HEK293 (cell line): Measurements from ENCODE around the gene PRR33.

ENCODE experiments used
- CTCF ChIA-PET: fragments of 350-600 bp; formaldehyde crosslinking; extraction: SDS; loops from one replicate; lab custom pipeline; 2021; ENCODE audit warnings: antibody characterized with exemption; lab: Yijun Ruan, JAX
- POLR2A ChIA-PET: fragments of 300-600 bp; formaldehyde crosslinking; extraction: SDS; loops from one replicate; lab custom pipeline; 2020; ENCODE audit warnings: antibody characterized with exemption, inconsistent platforms; lab: Yijun Ruan, JAX
- H3K27ac ChIP-seq: fragments of 200-500 bp; sonication (Bioruptor generic); 2 replicates; pipeline ENCODE4 v1.5.1; 2014; ENCODE audit warnings: low read depth, low read length, control low read depth, inconsistent platforms; ENCODE audit errors: extremely low read depth
- H3K36me3 ChIP-seq, 2 experiments: fragments of 200-500 bp in 1 of 2; sonication (Bioruptor generic) in 1 of 2; 1 replicate in 1 of 2; 2 replicates in 1 of 2; pipeline ENCODE4 v1.5.1; 2014 to 2017; ENCODE audit warnings: inconsistent platforms in 2 of 2, low read length in 2 of 2; ENCODE audit not compliant: control insufficient read depth in 2 of 2, insufficient read depth in 1 of 2
- H3K4me1 ChIP-seq: fragments of 200-500 bp; sonication (Bioruptor generic); 2 replicates; pipeline ENCODE4 v1.5.1; 2014; ENCODE audit warnings: mild to moderate bottlenecking, low read length, inconsistent platforms; ENCODE audit not compliant: control insufficient read depth, insufficient read depth
- H3K4me3 ChIP-seq: 2 replicates; pipeline ENCODE4 v1.5.1; 2011; ENCODE audit warnings: low read depth, mild to moderate bottlenecking, control low read depth, low read length, moderate library complexity
- H3K9me3 ChIP-seq: fragments of 200-500 bp; sonication (Bioruptor generic); 2 replicates; pipeline ENCODE4 v1.5.1; 2014; ENCODE audit warnings: low read depth, low read length, inconsistent platforms; ENCODE audit not compliant: control insufficient read depth, insufficient read depth
- KLF8 ChIP-seq: fragments of 450-650 bp; formaldehyde crosslinking; IDR thresholded peaks from 2 replicates; pipeline ENCODE4 v1.5.1; 2016; ENCODE audit warnings: missing biosample characterization, missing genetic modification characterization
- SALL2 ChIP-seq: fragments of 450-650 bp; formaldehyde crosslinking; IDR thresholded peaks from 2 replicates; pipeline ENCODE4 v1.5.0; 2017; ENCODE audit warnings: missing biosample characterization, mild to moderate bottlenecking, missing genetic modification characterization, borderline replicate concordance
- ZBTB48 ChIP-seq: fragments of 450-650 bp; formaldehyde crosslinking; IDR thresholded peaks from 2 replicates; pipeline ENCODE4 v1.5.1; 2016; ENCODE audit warnings: missing biosample characterization, missing genetic modification characterization
- ZNF23 ChIP-seq: fragments of 450-650 bp; formaldehyde crosslinking; IDR thresholded peaks from 2 replicates; pipeline ENCODE4 v1.5.1; 2016; ENCODE audit warnings: missing biosample characterization, missing genetic modification characterization, borderline replicate concordance
- ZNF529 ChIP-seq: fragments of 450-650 bp; formaldehyde crosslinking; IDR thresholded peaks from 2 replicates; pipeline ENCODE4 v1.5.1; 2017; ENCODE audit warnings: missing genetic modification characterization, missing biosample characterization; ENCODE audit not compliant: insufficient replicate concordance
- ZNF596 ChIP-seq: fragments of 450-650 bp; IDR thresholded peaks from 2 replicates; pipeline ENCODE4 v1.5.0; 2018; ENCODE audit warnings: missing biosample characterization, mild to moderate bottlenecking, missing genetic modification characterization, moderate library complexity
- ZNF830 ChIP-seq: fragments of 450-650 bp; IDR thresholded peaks from 2 replicates; pipeline ENCODE4 v1.5.0; 2018; ENCODE audit warnings: missing biosample characterization, missing genetic modification characterization, low read depth, mild to moderate bottlenecking, moderate library complexity
- TF ChIP-seq, protein P1 (sequence below): IDR thresholded peaks from 2 replicates; pipeline ENCODE4 v1.6.1; 2011; ENCODE audit warnings: mild to moderate bottlenecking, low read depth, low read length, borderline replicate concordance
- TF ChIP-seq, protein P2 (sequence below): fragments of 450-650 bp; formaldehyde crosslinking; conservative IDR thresholded peaks from 2 replicates; pipeline ENCODE4 v1.5.1; 2016; ENCODE audit warnings: low read depth, missing biosample characterization, missing genetic modification characterization
- TF ChIP-seq, protein P3 (sequence below): fragments of 450-650 bp; formaldehyde crosslinking; IDR thresholded peaks from 2 replicates; pipeline ENCODE4 v1.5.0; 2017; ENCODE audit warnings: missing biosample characterization, missing genetic modification characterization, borderline replicate concordance
- TF ChIP-seq, protein P4 (sequence below): fragments of 450-650 bp; IDR thresholded peaks from 2 replicates; pipeline ENCODE4 v1.5.1; 2018; ENCODE audit warnings: missing biosample characterization, mild to moderate bottlenecking, missing genetic modification characterization
- TF ChIP-seq, protein P5 (sequence below): fragments of 450-650 bp; formaldehyde crosslinking; IDR thresholded peaks from 2 replicates; pipeline ENCODE4 v1.5.1; 2017; ENCODE audit warnings: missing biosample characterization, missing genetic modification characterization
- TF ChIP-seq, protein P6 (sequence below): fragments of 450-650 bp; formaldehyde crosslinking; IDR thresholded peaks from 2 replicates; pipeline ENCODE4 v1.5.1; 2016; ENCODE audit warnings: missing biosample characterization, missing genetic modification characterization
- TF ChIP-seq, protein P7 (sequence below): fragments of 450-650 bp; formaldehyde crosslinking; IDR thresholded peaks from 2 replicates; pipeline ENCODE4 v1.5.1; 2016; ENCODE audit warnings: missing biosample characterization, missing genetic modification characterization, low read depth
- TF ChIP-seq, protein P8 (sequence below): fragments of 450-650 bp; formaldehyde crosslinking; IDR thresholded peaks from 2 replicates; pipeline ENCODE4 v1.5.1; 2016; ENCODE audit warnings: missing biosample characterization, missing genetic modification characterization

The PRR33 gene

DNA sequence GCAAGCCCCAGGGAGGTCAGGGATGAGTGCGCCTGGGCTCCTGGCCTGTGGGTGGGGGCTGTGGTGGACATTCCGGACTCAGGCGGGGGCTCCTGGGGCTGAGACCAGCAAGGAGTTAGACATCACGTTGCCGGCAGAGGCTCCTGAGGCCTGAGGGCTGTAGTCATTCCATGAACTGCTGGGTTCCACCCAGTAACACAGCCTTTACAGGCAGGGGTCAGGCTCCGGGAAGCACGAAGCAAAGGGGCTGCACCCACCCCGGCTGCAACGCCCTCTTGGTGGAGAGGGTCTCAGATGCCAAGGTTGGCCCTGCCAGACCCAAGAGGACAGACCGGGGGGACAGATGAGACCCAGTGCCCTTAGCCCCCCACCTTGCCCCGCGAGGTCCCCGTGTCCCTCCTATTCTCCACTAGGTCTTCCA lies 36.8 kb upstream of the PRR33 start:
- ChIA-PET CTCF (no interaction called here), POLR2A (no interaction called here)
- H3K4me1 ChIP-seq: no peaks in the 10 kb centered on the region
- H3K9me3 ChIP-seq: no peaks in the 10 kb centered on the region
- TF ChIP-seq, protein P1, sequence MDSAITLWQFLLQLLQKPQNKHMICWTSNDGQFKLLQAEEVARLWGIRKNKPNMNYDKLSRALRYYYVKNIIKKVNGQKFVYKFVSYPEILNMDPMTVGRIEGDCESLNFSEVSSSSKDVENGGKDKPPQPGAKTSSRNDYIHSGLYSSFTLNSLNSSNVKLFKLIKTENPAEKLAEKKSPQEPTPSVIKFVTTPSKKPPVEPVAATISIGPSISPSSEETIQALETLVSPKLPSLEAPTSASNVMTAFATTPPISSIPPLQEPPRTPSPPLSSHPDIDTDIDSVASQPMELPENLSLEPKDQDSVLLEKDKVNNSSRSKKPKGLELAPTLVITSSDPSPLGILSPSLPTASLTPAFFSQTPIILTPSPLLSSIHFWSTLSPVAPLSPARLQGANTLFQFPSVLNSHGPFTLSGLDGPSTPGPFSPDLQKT: no peak
- TF ChIP-seq ZNF23 (tag by site-specific recombination) (no peak), ZNF596 (tag by site-specific recombination) (no peak), ZNF529 (no peak), ZNF830 (tag by site-specific recombination) (no peak), SALL2 (tag by site-specific recombination) (no peak), KLF8 (tag by site-specific recombination) (no peak), ZBTB48 (tag by site-specific recombination) (no peak)
- TF ChIP-seq, protein P2, sequence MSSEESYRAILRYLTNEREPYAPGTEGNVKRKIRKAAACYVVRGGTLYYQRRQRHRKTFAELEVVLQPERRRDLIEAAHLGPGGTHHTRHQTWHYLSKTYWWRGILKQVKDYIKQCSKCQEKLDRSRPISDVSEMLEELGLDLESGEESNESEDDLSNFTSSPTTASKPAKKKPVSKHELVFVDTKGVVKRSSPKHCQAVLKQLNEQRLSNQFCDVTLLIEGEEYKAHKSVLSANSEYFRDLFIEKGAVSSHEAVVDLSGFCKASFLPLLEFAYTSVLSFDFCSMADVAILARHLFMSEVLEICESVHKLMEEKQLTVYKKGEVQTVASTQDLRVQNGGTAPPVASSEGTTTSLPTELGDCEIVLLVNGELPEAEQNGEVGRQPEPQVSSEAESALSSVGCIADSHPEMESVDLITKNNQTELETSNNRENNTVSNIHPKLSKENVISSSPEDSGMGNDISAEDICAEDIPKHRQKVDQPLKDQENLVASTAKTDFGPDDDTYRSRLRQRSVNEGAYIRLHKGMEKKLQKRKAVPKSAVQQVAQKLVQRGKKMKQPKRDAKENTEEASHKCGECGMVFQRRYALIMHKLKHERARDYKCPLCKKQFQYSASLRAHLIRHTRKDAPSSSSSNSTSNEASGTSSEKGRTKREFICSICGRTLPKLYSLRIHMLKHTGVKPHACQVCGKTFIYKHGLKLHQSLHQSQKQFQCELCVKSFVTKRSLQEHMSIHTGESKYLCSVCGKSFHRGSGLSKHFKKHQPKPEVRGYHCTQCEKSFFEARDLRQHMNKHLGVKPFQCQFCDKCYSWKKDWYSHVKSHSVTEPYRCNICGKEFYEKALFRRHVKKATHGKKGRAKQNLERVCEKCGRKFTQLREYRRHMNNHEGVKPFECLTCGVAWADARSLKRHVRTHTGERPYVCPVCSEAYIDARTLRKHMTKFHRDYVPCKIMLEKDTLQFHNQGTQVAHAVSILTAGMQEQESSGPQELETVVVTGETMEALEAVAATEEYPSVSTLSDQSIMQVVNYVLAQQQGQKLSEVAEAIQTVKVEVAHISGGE (tag by site-specific recombination): no peak
- TF ChIP-seq, protein P3, sequence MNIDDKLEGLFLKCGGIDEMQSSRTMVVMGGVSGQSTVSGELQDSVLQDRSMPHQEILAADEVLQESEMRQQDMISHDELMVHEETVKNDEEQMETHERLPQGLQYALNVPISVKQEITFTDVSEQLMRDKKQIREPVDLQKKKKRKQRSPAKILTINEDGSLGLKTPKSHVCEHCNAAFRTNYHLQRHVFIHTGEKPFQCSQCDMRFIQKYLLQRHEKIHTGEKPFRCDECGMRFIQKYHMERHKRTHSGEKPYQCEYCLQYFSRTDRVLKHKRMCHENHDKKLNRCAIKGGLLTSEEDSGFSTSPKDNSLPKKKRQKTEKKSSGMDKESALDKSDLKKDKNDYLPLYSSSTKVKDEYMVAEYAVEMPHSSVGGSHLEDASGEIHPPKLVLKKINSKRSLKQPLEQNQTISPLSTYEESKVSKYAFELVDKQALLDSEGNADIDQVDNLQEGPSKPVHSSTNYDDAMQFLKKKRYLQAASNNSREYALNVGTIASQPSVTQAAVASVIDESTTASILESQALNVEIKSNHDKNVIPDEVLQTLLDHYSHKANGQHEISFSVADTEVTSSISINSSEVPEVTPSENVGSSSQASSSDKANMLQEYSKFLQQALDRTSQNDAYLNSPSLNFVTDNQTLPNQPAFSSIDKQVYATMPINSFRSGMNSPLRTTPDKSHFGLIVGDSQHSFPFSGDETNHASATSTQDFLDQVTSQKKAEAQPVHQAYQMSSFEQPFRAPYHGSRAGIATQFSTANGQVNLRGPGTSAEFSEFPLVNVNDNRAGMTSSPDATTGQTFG (tag by site-specific recombination): no peak
- TF ChIP-seq, protein P4, sequence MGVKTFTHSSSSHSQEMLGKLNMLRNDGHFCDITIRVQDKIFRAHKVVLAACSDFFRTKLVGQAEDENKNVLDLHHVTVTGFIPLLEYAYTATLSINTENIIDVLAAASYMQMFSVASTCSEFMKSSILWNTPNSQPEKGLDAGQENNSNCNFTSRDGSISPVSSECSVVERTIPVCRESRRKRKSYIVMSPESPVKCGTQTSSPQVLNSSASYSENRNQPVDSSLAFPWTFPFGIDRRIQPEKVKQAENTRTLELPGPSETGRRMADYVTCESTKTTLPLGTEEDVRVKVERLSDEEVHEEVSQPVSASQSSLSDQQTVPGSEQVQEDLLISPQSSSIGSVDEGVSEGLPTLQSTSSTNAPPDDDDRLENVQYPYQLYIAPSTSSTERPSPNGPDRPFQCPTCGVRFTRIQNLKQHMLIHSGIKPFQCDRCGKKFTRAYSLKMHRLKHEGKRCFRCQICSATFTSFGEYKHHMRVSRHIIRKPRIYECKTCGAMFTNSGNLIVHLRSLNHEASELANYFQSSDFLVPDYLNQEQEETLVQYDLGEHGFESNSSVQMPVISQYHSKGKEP: no peak
- TF ChIP-seq, protein P5, sequence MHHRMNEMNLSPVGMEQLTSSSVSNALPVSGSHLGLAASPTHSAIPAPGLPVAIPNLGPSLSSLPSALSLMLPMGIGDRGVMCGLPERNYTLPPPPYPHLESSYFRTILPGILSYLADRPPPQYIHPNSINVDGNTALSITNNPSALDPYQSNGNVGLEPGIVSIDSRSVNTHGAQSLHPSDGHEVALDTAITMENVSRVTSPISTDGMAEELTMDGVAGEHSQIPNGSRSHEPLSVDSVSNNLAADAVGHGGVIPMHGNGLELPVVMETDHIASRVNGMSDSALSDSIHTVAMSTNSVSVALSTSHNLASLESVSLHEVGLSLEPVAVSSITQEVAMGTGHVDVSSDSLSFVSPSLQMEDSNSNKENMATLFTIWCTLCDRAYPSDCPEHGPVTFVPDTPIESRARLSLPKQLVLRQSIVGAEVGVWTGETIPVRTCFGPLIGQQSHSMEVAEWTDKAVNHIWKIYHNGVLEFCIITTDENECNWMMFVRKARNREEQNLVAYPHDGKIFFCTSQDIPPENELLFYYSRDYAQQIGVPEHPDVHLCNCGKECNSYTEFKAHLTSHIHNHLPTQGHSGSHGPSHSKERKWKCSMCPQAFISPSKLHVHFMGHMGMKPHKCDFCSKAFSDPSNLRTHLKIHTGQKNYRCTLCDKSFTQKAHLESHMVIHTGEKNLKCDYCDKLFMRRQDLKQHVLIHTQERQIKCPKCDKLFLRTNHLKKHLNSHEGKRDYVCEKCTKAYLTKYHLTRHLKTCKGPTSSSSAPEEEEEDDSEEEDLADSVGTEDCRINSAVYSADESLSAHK (tag by site-specific recombination): no peak
- TF ChIP-seq, protein P6, sequence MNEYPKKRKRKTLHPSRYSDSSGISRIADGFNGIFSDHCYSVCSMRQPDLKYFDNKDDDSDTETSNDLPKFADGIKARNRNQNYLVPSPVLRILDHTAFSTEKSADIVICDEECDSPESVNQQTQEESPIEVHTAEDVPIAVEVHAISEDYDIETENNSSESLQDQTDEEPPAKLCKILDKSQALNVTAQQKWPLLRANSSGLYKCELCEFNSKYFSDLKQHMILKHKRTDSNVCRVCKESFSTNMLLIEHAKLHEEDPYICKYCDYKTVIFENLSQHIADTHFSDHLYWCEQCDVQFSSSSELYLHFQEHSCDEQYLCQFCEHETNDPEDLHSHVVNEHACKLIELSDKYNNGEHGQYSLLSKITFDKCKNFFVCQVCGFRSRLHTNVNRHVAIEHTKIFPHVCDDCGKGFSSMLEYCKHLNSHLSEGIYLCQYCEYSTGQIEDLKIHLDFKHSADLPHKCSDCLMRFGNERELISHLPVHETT (tag by site-specific recombination): no peak
- TF ChIP-seq, protein P7, sequence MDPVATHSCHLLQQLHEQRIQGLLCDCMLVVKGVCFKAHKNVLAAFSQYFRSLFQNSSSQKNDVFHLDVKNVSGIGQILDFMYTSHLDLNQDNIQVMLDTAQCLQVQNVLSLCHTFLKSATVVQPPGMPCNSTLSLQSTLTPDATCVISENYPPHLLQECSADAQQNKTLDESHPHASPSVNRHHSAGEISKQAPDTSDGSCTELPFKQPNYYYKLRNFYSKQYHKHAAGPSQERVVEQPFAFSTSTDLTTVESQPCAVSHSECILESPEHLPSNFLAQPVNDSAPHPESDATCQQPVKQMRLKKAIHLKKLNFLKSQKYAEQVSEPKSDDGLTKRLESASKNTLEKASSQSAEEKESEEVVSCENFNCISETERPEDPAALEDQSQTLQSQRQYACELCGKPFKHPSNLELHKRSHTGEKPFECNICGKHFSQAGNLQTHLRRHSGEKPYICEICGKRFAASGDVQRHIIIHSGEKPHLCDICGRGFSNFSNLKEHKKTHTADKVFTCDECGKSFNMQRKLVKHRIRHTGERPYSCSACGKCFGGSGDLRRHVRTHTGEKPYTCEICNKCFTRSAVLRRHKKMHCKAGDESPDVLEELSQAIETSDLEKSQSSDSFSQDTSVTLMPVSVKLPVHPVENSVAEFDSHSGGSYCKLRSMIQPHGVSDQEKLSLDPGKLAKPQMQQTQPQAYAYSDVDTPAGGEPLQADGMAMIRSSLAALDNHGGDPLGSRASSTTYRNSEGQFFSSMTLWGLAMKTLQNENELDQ (tag by site-specific recombination): no peak
- TF ChIP-seq, protein P8, sequence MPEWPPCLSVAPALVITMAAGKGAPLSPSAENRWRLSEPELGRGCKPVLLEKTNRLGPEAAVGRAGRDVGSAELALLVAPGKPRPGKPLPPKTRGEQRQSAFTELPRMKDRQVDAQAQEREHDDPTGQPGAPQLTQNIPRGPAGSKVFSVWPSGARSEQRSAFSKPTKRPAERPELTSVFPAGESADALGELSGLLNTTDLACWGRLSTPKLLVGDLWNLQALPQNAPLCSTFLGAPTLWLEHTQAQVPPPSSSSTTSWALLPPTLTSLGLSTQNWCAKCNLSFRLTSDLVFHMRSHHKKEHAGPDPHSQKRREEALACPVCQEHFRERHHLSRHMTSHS (tag by site-specific recombination): no peak
- H3K4me3 ChIP-seq: no peak overlapping the region
- H3K27ac ChIP-seq: no peak overlapping the region
- no peaks in the 10 kb centered on the region for H3K36me3 ChIP-seq
